PC-3 (cell line): ENCODE measurements around the gene TNNT2. TPM values are rescaled to one million over a fixed set of nuclear protein-coding genes. Genes with fewer than 3 reads are reported as not detected.

Experiments
- ATAC-seq: fragments of 200-7000 bp; cut with Tn5 transposase; 2 replicates; pipeline ENCODE4 v1.9.1; 2020; ENCODE audit warnings: mild to moderate bottlenecking, moderate library complexity
- BruUV-seq: library from RNA; stranded (reverse); fragments of 400-500 nt; replicated peaks from 2 replicates; lab custom pipeline; 2021; lab: Mats Ljungman, UMichigan
- CTCF ChIA-PET: fragments of 300-600 bp; sonication (Branson Sonifier 250); formaldehyde crosslinking; loops from one replicate; lab custom pipeline; 2022; ENCODE audit warnings: antibody characterized with exemption; lab: Charles Lee
- POLR2A ChIA-PET: fragments of 300-600 bp; sonication (Branson Sonifier 250); formaldehyde crosslinking; loops from one replicate; lab custom pipeline; 2022; ENCODE audit warnings: antibody characterized with exemption; ENCODE audit not compliant: unreplicated experiment; lab: Charles Lee
- DNase-seq: peaks from one replicate; pipeline ENCODE4 v3.0.0-alpha.2; 2015
- H2AFZ ChIP-seq: fragments of 300-600 bp; sonication (generic); 2 replicates; pipeline ENCODE4 v1.6.0; 2016; ENCODE audit warnings: antibody characterized with exemption, low read length
- H3F3A ChIP-seq: fragments of 300-600 bp; sonication (generic); one replicate; pipeline ENCODE4 v1.6.0; 2017; ENCODE audit warnings: antibody characterized with exemption, low read length, control low read depth, mild to moderate bottlenecking; ENCODE audit not compliant: unreplicated experiment
- H3K27ac ChIP-seq: fragments of 300-600 bp; sonication (generic); 2 replicates; pipeline ENCODE4 v1.5.1; 2016; ENCODE audit warnings: mild to moderate bottlenecking, low read length
- H3K27me3 ChIP-seq: fragments of 300-600 bp; sonication (generic); 2 replicates; pipeline ENCODE4 v1.6.1; 2016; ENCODE audit warnings: low read length, mixed read lengths
- H3K36me3 ChIP-seq: fragments of 300-600 bp; sonication (generic); 2 replicates; pipeline ENCODE4 v1.6.1; 2016; ENCODE audit warnings: low read depth, mixed run types, low read length, mixed read lengths
- H3K4me1 ChIP-seq: fragments of 300-600 bp; sonication (generic); 2 replicates; pipeline ENCODE4 v1.5.1; 2016; ENCODE audit warnings: low read length; ENCODE audit not compliant: insufficient read depth
- H3K4me2 ChIP-seq: fragments of 300-600 bp; sonication (generic); 2 replicates; pipeline ENCODE4 v1.6.0; 2016; ENCODE audit warnings: low read length
- H3K4me3 ChIP-seq: fragments of 300-600 bp; sonication (generic); 2 replicates; pipeline ENCODE4 v1.5.1; 2016; ENCODE audit warnings: mild to moderate bottlenecking, low read length, mixed read lengths
- H3K79me2 ChIP-seq: fragments of 300-600 bp; sonication (generic); 2 replicates; pipeline ENCODE4 v1.6.1; 2017; ENCODE audit warnings: low read length, mixed read lengths
- H3K9ac ChIP-seq: fragments of 300-600 bp; sonication (generic); 2 replicates; pipeline ENCODE4 v1.6.0; 2016; ENCODE audit warnings: mild to moderate bottlenecking, low read length
- H3K9me2 ChIP-seq: fragments of 300-600 bp; sonication (generic); replicated peaks from 2 replicates; pipeline ENCODE4 v1.6.1; 2016; ENCODE audit warnings: mixed run types, low read length, mixed read lengths
- H3K9me3 ChIP-seq: fragments of 300-600 bp; sonication (generic); 2 replicates; pipeline ENCODE4 v1.6.1; 2016; ENCODE audit warnings: low read length, mixed read lengths
- H4K20me1 ChIP-seq: fragments of 300-600 bp; sonication (generic); 2 replicates; pipeline ENCODE4 v1.6.1; 2016; ENCODE audit warnings: low read length, mixed read lengths
- EZH2 ChIP-seq: fragments of 300-600 bp; sonication (generic); IDR thresholded peaks from one replicate; pipeline ENCODE4 v1.6.1; 2017; ENCODE audit warnings: antibody characterized with exemption, mild to moderate bottlenecking, low read length; ENCODE audit not compliant: unreplicated experiment
- EZH2phosphoT487 ChIP-seq: fragments of 300-600 bp; sonication (generic); IDR thresholded peaks from 2 replicates; pipeline ENCODE4 v1.6.1; 2018; ENCODE audit warnings: mild to moderate bottlenecking, antibody characterized with exemption, low read length, borderline replicate concordance
- intact Hi-C: fragments of 100-400 bp; cut with micrococcal nuclease; formaldehyde crosslinking; loops from 2 replicates; pipeline ENCODE4 v1.9.0; 2023
- total RNA-seq: library from RNA; depleted of rRNA; stranded (reverse); fragments of >200 nt; gene quantifications from 2 replicates; pipeline ENCODE4 v1.2.3, GENCODE V29; 2014
- TF ChIP-seq, protein P1 (sequence below): fragments of 300-600 bp; sonication (generic); conservative IDR thresholded peaks from 2 replicates; pipeline ENCODE4 v1.5.1; 2017; ENCODE audit warnings: antibody characterized with exemption, low read depth, mild to moderate bottlenecking, low read length

TNNT2 gene
- total RNA-seq, 1 experiment from 2014 or later = 1.1 TPM

DNA sequence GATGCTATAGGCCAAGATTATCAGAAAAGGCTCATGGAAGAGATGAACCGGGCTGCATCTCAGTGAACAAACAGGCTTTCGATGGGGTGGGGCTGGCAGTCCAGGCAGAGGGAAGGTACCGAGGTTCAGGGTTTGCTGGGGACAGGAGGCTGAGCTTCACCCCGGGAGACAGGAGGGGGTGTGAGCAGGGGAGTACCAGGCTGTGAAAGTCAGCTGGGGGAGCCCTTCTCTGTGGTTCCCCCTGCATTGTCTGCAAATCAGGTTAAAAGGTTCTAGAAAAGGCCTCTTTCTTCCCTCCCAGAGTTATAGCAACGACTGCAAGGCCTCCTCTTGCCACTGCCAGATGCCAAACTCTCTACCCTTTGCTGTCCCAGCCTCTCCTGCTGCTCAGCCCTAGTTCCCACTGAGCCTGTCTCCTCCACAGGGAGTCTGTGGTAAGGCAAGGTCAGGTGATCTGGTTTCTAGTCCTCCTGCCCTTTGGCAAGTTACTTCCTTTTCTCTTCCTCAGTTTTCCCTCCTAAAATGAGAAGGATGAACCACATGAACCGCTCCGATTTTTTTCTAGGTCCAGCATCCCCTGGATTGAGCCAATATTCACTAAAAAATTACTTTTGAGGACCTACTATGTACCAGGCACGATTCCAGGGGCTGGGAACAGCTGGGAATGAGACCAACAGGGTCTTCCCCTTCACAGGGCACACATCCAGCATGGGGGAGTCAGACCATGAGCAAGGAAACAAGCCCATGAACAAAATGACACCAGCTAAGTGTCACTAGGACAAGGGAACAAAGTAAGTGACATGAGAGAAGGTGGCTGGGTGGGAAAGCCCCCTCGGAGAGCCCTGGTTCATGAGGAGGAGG is 14.4 kb upstream of the TNNT2 start:
- Histone ChIP-seq H3K27ac (no peak overlapping the region), H3K36me3 (peaks cover 34% of the 10 kb centered on the region), H3K9me3 (no peaks in the 10 kb centered on the region), H3K9ac (no peak overlapping the region), H3K4me1 (peaks cover 20% of the 10 kb centered on the region), H3K4me2 (no peak overlapping the region), H3F3A (no peaks in the 10 kb centered on the region), H4K20me1 (peaks cover 50% of the 10 kb centered on the region), H3K4me3 (no peak overlapping the region), H3K79me2 (peaks cover 83% of the 10 kb centered on the region), H3K9me2 (no peaks in the 10 kb centered on the region), H3K27me3 (no peaks in the 10 kb centered on the region), H2AFZ (no peak overlapping the region)
- no peak for DNase-seq
- POLR2A ChIA-PET = no interaction called here
- CTCF ChIA-PET = no interaction called here
- ATAC-seq = no peak
- TF ChIP-seq EZH2 = no peak
- no peak for TF ChIP-seq EZH2phosphoT487
- TF ChIP-seq, protein P1, sequence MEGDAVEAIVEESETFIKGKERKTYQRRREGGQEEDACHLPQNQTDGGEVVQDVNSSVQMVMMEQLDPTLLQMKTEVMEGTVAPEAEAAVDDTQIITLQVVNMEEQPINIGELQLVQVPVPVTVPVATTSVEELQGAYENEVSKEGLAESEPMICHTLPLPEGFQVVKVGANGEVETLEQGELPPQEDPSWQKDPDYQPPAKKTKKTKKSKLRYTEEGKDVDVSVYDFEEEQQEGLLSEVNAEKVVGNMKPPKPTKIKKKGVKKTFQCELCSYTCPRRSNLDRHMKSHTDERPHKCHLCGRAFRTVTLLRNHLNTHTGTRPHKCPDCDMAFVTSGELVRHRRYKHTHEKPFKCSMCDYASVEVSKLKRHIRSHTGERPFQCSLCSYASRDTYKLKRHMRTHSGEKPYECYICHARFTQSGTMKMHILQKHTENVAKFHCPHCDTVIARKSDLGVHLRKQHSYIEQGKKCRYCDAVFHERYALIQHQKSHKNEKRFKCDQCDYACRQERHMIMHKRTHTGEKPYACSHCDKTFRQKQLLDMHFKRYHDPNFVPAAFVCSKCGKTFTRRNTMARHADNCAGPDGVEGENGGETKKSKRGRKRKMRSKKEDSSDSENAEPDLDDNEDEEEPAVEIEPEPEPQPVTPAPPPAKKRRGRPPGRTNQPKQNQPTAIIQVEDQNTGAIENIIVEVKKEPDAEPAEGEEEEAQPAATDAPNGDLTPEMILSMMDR = no peak
- intact Hi-C loops = no loop called here
- no TSS peak for BruUV-seq

DNA sequence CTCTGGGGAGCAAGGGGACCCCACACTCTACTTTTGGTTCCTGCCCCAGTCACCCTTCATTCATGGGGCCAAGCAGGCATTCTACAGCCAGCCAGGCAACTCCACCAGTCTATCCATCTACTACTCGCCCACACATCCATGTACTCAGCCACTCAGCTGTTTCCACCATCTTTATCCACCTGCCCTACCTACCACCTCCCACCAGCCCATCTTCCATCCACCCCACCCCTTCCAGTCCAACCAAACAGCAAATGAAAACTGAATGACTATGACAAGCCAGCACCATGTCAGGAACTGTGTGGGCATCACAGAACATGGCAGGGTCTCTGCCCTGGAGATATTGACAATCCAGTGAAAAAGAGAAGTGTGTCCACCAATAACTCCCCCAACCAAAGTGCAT is 13.7 kb upstream of the TNNT2 start:
- Histone ChIP-seq H3K9me2 (no peaks in the 10 kb centered on the region), H3K4me2 (no peak overlapping the region), H2AFZ (no peak overlapping the region), H3K9ac (no peak overlapping the region), H3K79me2 (peaks cover 76% of the 10 kb centered on the region), H3F3A (no peaks in the 10 kb centered on the region), H3K27me3 (no peaks in the 10 kb centered on the region), H3K4me3 (no peak overlapping the region), H3K9me3 (no peaks in the 10 kb centered on the region), H3K4me1 (peaks cover 13% of the 10 kb centered on the region), H3K27ac (no peak overlapping the region), H4K20me1 (peaks cover 44% of the 10 kb centered on the region), H3K36me3 (peaks cover 38% of the 10 kb centered on the region)
- ChIA-PET CTCF (no interaction called here), POLR2A (no interaction called here)
- ATAC-seq (no peak), DNase-seq (no peak)
- no TSS peak for BruUV-seq
- TF ChIP-seq, protein P1 = no peak
- TF ChIP-seq EZH2phosphoT487 (no peak), EZH2 (no peak)
- intact Hi-C loops = no loop called here

DNA sequence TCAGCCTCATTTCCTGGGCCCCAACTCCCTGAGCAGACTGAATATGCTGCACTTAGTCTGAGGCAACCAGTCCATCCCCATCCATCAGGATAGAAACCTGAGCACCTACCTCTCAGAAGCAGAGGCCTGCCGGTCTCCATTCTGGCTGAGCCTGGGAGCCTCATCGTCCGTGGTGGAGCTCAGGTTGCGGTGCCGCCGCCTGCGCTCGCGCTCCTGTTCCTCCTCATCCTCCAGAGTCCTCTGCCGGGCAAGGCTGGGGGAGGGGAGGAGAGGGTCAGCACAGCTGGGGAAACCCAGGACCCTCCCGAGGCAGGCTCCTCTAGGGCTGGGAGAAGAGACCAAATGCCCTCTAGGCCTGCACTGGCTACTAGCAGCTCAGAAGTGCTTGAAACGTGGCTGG is 11.6 kb upstream of the TNNT2 start:
- CTCF ChIA-PET = interaction anchor here (0.6 kb wide), 1 partner anchor 22 kb away, joined by 4 read pairs; no protein-coding TSS in a partner anchor
- no peak for ATAC-seq
- intact Hi-C loops = no loop called here
- BruUV-seq = no TSS peak
- Histone ChIP-seq H3K9ac (no peak overlapping the region), H3K4me3 (no peak overlapping the region), H3K36me3 (peaks cover 46% of the 10 kb centered on the region), H2AFZ (no peak overlapping the region), H3K4me1 (peaks cover 19% of the 10 kb centered on the region), H3K27ac (no peak overlapping the region), H3F3A (peaks cover 9% of the 10 kb centered on the region), H3K9me3 (no peaks in the 10 kb centered on the region), H4K20me1 (peaks cover 28% of the 10 kb centered on the region), H3K27me3 (no peaks in the 10 kb centered on the region), H3K79me2 (peaks cover 54% of the 10 kb centered on the region), H3K4me2 (no peak overlapping the region), H3K9me2 (no peaks in the 10 kb centered on the region)
- DNase-seq = no peak
- no peak for TF ChIP-seq EZH2phosphoT487
- TF ChIP-seq EZH2 = no peak
- TF ChIP-seq, protein P1 = no peak
- POLR2A ChIA-PET = no interaction called here
